B cell (primary cell): ENCODE data around the gene PIAS4. TPM values are rescaled to one million over a fixed set of nuclear protein-coding genes. Genes with fewer than 3 reads are reported as not detected.

Experiments used
- ATAC-seq: fragments of 200-7000 bp; cut with Tn5 transposase; one replicate; pipeline ENCODE4 v1.10.0; 2021; ENCODE audit warnings: low read depth, mild to moderate bottlenecking, moderate number of reproducible peaks, moderate library complexity
- CTCF ChIA-PET: fragments of 350-600 bp; sonication (Branson Sonifier 250); formaldehyde crosslinking; loops from one replicate; lab custom pipeline; 2021; ENCODE audit warnings: antibody characterized with exemption, inconsistent platforms; lab: Charles Lee
- POLR2A ChIA-PET: fragments of 350-600 bp; sonication (Branson Sonifier 250); formaldehyde crosslinking; loops from one replicate; lab custom pipeline; 2021; ENCODE audit warnings: antibody characterized with exemption; lab: Charles Lee
- DNase-seq: peaks from one replicate; pipeline ENCODE4 v3.0.0; 2013
- H2AFZ ChIP-seq: 2 replicates; pipeline ENCODE4 v1.6.1; 2012; ENCODE audit warnings: mild to moderate bottlenecking, low read depth, low read length; ENCODE audit not compliant: insufficient read depth, poor library complexity, severe bottlenecking
- H3K27ac ChIP-seq, 2 donors: 1 replicate in 1 of 2; 2 replicates in 1 of 2; pipeline ENCODE4 v1.5.1; 2012 to 2013; ENCODE audit warnings: low read length in 2 of 2, mild to moderate bottlenecking in 2 of 2, moderate library complexity in 1 of 2
- H3K27me3 ChIP-seq, 4 experiments: fragments of 200-600 bp in 1 of 4; sonication (generic) in 1 of 4; replicated peaks in 1 of 4; 1 replicate in 2 of 4; 2 replicates in 2 of 4; pipeline versions ENCODE4 v1.6.1 to v1.7.0; 2013 to 2016; ENCODE audit warnings: low read length in 3 of 4, mild to moderate bottlenecking in 2 of 4, mixed read lengths in 1 of 4, moderate library complexity in 1 of 4; ENCODE audit not compliant: insufficient read depth in 4 of 4, control insufficient read depth in 3 of 4; ENCODE audit errors: control extremely low read depth in 1 of 4
- H3K36me3 ChIP-seq, 2 experiments: replicated peaks in 1 of 2; 1 replicate in 1 of 2; 2 replicates in 1 of 2; pipeline versions ENCODE4 v1.6.1 to v1.7.1; 2013; ENCODE audit warnings: low read length in 1 of 2; ENCODE audit not compliant: insufficient read depth in 2 of 2, control insufficient read depth in 1 of 2; ENCODE audit errors: control extremely low read depth in 1 of 2, extremely low read depth in 1 of 2
- H3K4me1 ChIP-seq, 2 donors: fragments of 200-600 bp in 1 of 2; sonication (generic) in 1 of 2; 1 replicate in 1 of 2; 2 replicates in 1 of 2; pipeline versions ENCODE4 v1.5.1 to v1.6.1; 2013 to 2017; ENCODE audit warnings: low read length in 2 of 2; ENCODE audit not compliant: control insufficient read depth in 2 of 2, insufficient read depth in 2 of 2
- H3K4me2 ChIP-seq: replicated peaks from 2 replicates; pipeline ENCODE3; 2012; ENCODE audit warnings: mild to moderate bottlenecking, low read depth, low read length; ENCODE audit not compliant: poor library complexity, severe bottlenecking
- H3K4me3 ChIP-seq, 5 experiments: fragments of 200-600 bp in 1 of 5; sonication (generic) in 1 of 5; 1 replicate in 3 of 5; 2 replicates in 2 of 5; pipeline versions ENCODE4 v1.5.1 to v1.7.0; 2011 to 2016; ENCODE audit warnings: low read length in 4 of 5, mild to moderate bottlenecking in 4 of 5, low read depth in 2 of 5, control low read depth in 1 of 5, moderate library complexity in 1 of 5; ENCODE audit not compliant: insufficient read depth in 1 of 5; ENCODE audit errors: control extremely low read depth in 1 of 5, extremely low read depth in 1 of 5
- H3K79me2 ChIP-seq: fragments of 200-600 bp; sonication (generic); one replicate; pipeline ENCODE4 v1.6.0; 2016; ENCODE audit warnings: low read length; ENCODE audit not compliant: control insufficient read depth, insufficient read depth
- H3K9ac ChIP-seq: fragments of 200-600 bp; sonication (generic); 2 replicates; pipeline ENCODE4 v1.6.1; 2017; ENCODE audit warnings: mild to moderate bottlenecking, low read length, moderate library complexity
- H3K9me3 ChIP-seq, 3 donors: one replicate each; pipeline versions ENCODE4 v1.6.1 to v1.7.1; 2013; ENCODE audit warnings: low read length in 2 of 3; ENCODE audit not compliant: control insufficient read depth in 2 of 3, insufficient read depth in 1 of 3; ENCODE audit errors: control extremely low read depth in 1 of 3
- H4K20me1 ChIP-seq: 2 replicates; pipeline ENCODE4 v1.6.0; 2012; ENCODE audit warnings: mild to moderate bottlenecking, low read length; ENCODE audit not compliant: insufficient read depth, control insufficient read depth, poor library complexity, severe bottlenecking
- H3K27ac Mint-ChIP-seq: one replicate; pipeline ENCODE4 v1.8.0; 2021; ENCODE audit warnings: mixed read lengths
- H3K27me3 Mint-ChIP-seq: one replicate; pipeline ENCODE4 v1.8.0; 2021; ENCODE audit warnings: mixed read lengths
- H3K4me1 Mint-ChIP-seq: one replicate; pipeline ENCODE4 v1.8.0; 2021; ENCODE audit warnings: mixed read lengths
- H3K4me3 Mint-ChIP-seq: one replicate; pipeline ENCODE4 v1.8.0; 2021; ENCODE audit warnings: mixed read lengths
- H3K9me3 Mint-ChIP-seq: one replicate; pipeline ENCODE4 v1.8.0; 2022; ENCODE audit warnings: mixed read lengths; ENCODE audit not compliant: insufficient read depth
- EZH2 ChIP-seq: IDR thresholded peaks from 2 replicates; pipeline ENCODE4 v1.6.1; 2012; ENCODE audit warnings: borderline replicate concordance, low read depth, mild to moderate bottlenecking, moderate library complexity, low read length; ENCODE audit not compliant: insufficient read depth, poor library complexity, severe bottlenecking
- WGBS: methylation state at CpG from one replicate; pipeline ENCODE4 v1.1.5; 2013; ENCODE audit warnings: missing lambda C conversion rate; ENCODE audit not compliant: insufficient coverage; 5-methylcytosine and 5-hydroxymethylcytosine counted together
- intact Hi-C: fragments of 100-400 bp; cut with micrococcal nuclease; formaldehyde crosslinking; loops from one replicate; pipeline ENCODE4 v1.10.0; 2022
- polyA plus RNA-seq: library from polyadenylated mRNA; depleted of rRNA; stranded (reverse); fragments of >200 nt; gene quantifications from 2 replicates; pipeline ENCODE4 v1.2.3, GENCODE V29; 2012
- total RNA-seq, 2 donors: library from RNA; stranded (reverse); fragments of 120-200 nt in 1 of 2; gene quantifications; 1 replicate in 1 of 2; 2 replicates in 1 of 2; pipeline versions ENCODE4 v1.2.3 to v1.2.4, GENCODE V29; 2013 to 2022
- TF ChIP-seq, protein P1 (sequence below): fragments of 200-600 bp; IDR thresholded peaks from one replicate; pipeline ENCODE4 v1.8.0; 2022; ENCODE audit warnings: antibody characterized with exemption, mild to moderate bottlenecking

Gene PIAS4
- total and polyA plus RNA-seq, 2 donors (not counting 1 experiment from before 2014, with no cell fraction given), result 13.7 to 56.8 TPM

DNA sequence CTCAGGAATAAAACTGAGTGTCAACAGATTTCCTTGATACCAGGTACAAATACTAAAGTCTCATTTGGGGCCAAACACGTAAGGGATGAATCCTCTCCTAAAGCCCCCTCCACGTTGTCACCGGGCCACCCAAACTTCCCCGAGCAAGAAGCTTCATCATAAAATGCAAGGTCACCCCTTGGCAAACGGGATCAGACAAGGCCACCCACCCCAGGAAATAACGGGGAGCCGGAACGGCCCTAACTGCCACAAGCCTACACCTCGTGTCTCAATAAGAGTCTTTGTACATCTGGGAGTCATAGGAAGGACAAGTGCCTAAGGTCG, 23.0 kb upstream of the PIAS4 start:
- CTCF ChIA-PET, result interaction anchor here (1.0 to 3.0 kb wide), 8 partner anchors 13 to 222 kb away, joined by 3 to 45 read pairs (median 6); partner anchors contain the start of genes DAPK3 and MRPL54
- H3K27me3 ChIP-seq, result no peaks in the 10 kb centered on the region
- H3K9ac ChIP-seq, result peak overlapping the region; percentile 80
- H3K27ac ChIP-seq, result peak overlapping the region; percentile 78 to 90
- no peak overlapping the region for H2AFZ ChIP-seq
- H3K36me3 ChIP-seq, result peaks cover under 1 to 49% of the 10 kb centered on the region in 2 experiments
- intact Hi-C loops, result loop anchor here (2.0 kb wide), 1 partner anchor 14 kb away; the partner anchor contains the start of gene DAPK3
- peak overlapping the region; percentile 97 for H3K27ac Mint-ChIP-seq
- peaks cover 43% of the 10 kb centered on the region for H3K79me2 ChIP-seq
- no peaks in the 10 kb centered on the region for H3K9me3 Mint-ChIP-seq
- peaks cover 39 to 54% of the 10 kb centered on the region in 2 donors for H3K4me1 ChIP-seq
- TF ChIP-seq, protein P1, sequence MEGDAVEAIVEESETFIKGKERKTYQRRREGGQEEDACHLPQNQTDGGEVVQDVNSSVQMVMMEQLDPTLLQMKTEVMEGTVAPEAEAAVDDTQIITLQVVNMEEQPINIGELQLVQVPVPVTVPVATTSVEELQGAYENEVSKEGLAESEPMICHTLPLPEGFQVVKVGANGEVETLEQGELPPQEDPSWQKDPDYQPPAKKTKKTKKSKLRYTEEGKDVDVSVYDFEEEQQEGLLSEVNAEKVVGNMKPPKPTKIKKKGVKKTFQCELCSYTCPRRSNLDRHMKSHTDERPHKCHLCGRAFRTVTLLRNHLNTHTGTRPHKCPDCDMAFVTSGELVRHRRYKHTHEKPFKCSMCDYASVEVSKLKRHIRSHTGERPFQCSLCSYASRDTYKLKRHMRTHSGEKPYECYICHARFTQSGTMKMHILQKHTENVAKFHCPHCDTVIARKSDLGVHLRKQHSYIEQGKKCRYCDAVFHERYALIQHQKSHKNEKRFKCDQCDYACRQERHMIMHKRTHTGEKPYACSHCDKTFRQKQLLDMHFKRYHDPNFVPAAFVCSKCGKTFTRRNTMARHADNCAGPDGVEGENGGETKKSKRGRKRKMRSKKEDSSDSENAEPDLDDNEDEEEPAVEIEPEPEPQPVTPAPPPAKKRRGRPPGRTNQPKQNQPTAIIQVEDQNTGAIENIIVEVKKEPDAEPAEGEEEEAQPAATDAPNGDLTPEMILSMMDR, result no peak
- TF ChIP-seq EZH2, result no peak
- H3K27me3 Mint-ChIP-seq, result no peaks in the 10 kb centered on the region
- 3% methylated on average over 9 of the region's 10 CpGs for WGBS
- DNase-seq (no peak), ATAC-seq (no peak)
- peaks cover 60% of the 10 kb centered on the region for H3K4me1 Mint-ChIP-seq
- H3K4me3 Mint-ChIP-seq, result peak overlapping the region; percentile 98
- peaks cover 57% of the 10 kb centered on the region for H4K20me1 ChIP-seq
- peaks cover 0 to 7% (median 0%) of the 10 kb centered on the region in 3 donors for H3K9me3 ChIP-seq
- POLR2A ChIA-PET, result interaction anchor here (0.6 to 2.7 kb wide), 6 partner anchors 9 to 222 kb away, joined by 3 to 20 read pairs (median 6); partner anchors contain the start of genes DAPK3, MRPL54 and PIAS4
- H3K4me3 ChIP-seq, result peak overlapping the region; percentile 66 to 93 (median 75)
- peak overlapping the region; percentile 76 for H3K4me2 ChIP-seq
